GM21576 (cell line): ENCODE results near the gene ESPN.
"Not testable (repeated sequence)": the region's sequence is repeated elsewhere in the genome, so short reads cannot be mapped to it uniquely, and the experiment has no call there.

ENCODE experiments used
- ATAC-seq: cut with Tn5 transposase; IDR thresholded peaks from one replicate; pipeline ENCODE4 v1.9.1; 2021; ENCODE audit warnings: mild to moderate bottlenecking, moderate library complexity; ENCODE audit not compliant: unreplicated experiment

Gene ESPN

DNA sequence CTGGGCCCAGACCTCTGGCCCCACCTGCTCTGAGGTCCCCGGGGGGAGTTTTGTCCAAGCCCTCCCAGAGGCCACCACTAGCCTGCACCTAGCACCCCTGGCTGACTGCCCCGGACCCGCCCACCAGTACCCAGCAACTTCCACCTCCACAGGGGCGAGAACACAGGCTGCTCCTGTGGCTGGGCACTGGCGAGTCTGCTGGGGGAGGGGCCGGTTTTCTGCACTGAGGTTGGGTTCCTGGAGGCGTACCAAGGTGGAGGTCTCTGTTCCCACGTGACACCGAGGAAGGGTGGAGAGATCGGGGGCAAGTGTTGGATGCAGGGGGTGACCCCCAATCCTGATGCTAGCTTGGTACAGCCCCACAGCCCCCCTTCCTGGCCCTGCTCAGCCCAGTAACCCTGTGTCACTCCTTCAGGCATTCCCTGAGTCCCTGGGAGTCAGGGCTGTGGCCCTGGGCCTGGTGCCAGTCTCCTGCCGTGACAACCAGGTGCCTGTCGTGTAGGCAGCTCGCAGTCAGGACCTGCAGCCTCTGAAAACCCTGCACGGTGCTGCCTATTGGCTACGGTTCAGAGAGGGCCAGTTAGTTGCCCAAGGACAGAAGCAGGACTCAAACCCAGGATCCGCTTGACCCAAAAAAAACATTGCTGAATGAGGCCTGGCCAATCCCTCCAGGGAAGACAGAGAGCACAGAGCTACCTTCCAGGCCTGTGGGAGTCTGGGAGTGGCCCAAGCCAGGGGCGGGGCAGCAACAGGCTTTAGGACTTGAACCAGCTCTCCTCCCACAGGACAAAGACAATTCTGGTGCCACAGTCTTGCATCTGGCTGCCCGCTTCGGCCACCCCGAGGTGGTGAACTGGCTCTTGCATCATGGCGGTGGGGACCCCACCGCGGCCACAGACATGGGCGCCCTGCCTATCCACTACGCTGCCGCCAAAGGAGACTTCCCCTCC is 3.1 kb downstream of the ESPN start:
- no peak for ATAC-seq

GRCh38 chr1:6428453-6428852 is 3.9 kb downstream of the ESPN start:
- ATAC-seq = not testable (repeated sequence)

DNA sequence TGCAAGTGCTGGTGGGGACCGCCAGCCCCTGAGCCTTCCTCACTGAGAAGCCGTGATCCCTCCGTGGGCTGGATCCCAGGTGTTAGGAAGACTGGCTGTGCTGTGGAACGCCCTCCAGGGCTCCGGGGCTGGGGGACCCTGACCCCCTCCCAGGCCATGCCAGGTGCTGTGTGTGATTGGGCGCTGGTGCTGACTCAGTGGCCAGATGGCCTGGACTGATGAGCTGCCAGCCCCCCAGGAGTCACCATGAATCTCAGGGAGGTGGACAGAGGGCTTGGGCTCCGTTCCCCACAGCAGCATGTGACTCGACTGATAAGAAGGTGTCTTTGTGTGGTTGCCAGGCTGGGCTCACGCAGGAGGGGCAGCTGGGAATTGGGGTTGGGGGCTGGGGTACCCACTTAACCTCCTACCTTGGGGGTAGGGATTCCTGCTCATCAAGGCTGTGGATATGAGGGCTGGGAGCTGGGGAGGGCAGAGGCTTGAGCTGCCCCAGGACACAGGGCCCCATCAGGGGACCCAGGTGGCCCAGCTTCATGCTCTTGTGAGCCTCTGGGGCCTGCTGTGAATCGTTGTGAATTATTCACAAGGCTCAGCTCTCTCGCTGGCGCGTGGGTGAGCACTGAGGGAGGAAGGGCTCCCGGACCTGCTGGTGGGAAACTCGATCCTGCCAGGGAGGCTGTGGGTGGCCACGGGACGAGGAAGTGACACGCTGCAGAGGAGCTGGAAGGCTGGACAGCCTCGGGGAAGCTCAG is 5.3 kb downstream of the ESPN start:
- not testable (repeated sequence) for ATAC-seq

DNA sequence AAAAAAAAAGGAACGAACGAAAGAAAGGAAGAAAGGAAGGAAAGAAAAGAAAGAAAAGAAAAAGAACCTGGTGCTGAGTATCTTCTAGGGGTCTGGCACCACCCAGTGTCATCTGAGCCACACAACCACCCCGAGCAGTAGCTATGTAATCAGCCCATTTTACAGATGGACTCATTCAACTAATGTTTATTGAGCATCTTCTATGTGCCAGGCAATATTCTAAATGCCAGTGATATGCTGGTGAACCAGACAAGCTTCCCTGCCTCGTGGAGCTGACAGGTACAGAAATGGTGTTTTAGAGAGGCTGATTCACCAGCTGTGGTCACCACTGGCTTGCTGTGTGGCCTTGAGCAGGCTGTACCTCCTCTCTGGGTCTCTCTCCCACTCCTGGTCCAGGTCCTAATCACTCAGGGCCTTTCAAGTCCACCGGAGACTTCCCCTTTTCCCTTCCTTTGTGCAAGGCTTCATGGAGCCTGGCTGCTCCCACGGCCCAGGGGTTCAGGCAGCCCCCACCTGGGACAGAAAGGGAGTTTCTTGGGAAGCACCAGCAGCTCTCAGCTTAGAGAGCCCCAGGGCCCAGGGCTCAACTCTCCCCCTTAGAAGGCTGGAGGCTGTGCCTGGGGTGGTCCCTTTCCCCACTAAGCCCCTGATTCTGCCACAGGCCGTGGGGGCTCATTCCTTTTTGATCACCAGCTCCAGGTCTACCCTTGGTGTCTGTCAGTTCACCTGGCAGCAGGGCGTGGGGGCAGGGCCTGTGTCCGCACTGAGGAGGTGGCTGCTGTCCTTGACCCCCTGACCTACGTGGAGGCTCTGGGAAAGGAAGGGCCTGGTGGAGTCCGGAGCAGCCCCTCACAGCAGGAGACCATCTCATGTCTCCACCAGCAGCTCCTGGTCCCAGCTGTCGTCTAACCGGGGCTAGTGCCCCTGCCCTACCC is 7.3 kb downstream of the ESPN start:
- ATAC-seq = not testable (repeated sequence)

GRCh38 chr1:6434186-6434585 is 9.6 kb downstream of the ESPN start:
- ATAC-seq = no peak

DNA sequence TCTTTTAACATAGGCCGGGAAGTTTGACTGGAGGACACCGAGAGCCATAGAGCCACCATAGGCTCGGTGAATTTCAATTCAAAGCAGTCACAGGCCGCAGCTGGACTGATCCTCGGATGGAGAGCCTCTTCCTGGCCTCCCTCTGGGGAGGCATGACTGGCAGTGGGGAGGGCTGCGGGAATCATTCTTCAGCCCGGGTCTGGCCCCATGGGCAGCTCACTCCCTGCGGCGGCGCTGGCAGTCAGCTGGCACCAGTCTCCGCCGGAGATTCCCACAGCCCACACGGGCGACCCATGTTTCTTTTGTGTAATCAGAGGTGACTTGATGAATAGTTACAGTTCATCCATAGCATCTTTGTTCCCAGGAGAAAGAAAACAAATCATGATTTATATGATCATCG is 10.6 kb downstream of the ESPN start:
- ATAC-seq = no peak

- ATAC-seq = no peak
Measured at GRCh38 chr1:6435547-6435946, 11.0 kb downstream of the ESPN start.

GRCh38 chr1:6436277-6436676 is 11.7 kb downstream of the ESPN start:
- not testable (repeated sequence) for ATAC-seq

GRCh38 chr1:6437012-6437700 is 12.6 kb downstream of the ESPN start:
- ATAC-seq = not testable (repeated sequence)

- no peak for ATAC-seq
Measured at GRCh38 chr1:6438047-6438525, 13.5 kb downstream of the ESPN start.

- ATAC-seq = no peak
Measured at GRCh38 chr1:6440198-6441126, 15.9 kb downstream of the ESPN start.

DNA sequence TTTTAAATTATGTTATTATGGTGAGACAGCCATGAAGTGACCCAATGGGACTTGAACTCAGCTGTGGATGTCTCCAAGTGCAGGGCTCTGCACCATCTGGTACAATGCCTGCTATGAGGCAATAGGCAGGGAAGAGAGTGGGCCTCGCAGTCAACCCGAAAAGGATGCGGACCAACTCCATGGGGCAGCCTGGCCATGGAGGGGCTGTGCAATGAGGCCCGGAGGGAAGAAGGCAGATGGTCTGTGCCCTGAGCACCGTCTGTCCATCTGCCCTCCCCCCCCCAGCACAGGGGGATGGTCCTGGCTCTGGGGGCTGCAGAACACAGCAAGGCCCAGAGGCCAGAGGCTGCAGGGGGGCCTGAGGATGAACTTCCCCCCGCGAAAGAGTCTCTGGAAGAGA is 17.0 kb downstream of the ESPN start:
- no peak for ATAC-seq

DNA sequence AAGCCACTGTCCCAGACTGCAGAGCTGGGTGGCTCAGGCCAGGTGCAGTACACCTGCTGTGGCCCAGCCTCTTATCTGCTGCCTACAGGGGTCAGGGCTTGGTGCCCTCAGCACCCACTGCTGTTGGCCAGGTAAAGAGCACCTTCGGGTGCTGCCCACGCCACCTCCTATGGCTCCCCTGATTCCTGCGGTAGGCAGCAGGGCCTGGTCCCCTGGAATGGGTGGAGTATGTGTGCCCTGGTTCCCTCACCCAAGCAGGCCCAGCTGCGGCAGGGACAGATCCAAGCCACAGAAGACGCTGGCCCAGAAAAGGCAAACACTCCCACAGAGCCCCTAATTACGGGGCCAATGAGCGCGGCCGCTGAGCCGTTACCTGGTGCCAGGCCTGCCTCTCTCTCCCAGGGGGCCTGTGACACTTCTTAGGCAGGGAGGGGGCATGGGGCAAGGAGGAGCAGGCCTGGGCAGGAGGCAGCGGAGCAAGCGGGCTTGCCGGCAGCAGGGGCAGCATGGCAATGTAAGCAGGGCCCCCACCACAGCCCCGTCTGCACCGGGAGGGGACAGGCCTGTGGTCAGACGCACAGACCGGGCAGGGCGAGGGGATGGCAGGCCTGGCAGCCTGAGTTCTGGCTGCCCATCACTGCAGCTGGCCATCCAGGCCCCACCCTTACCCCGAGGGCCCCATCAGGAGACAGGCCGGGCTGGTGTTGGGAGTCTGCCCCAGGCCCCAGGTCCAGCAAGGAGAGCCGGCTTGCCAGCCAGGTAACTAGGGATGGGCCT is 19.0 kb downstream of the ESPN start:
- no peak for ATAC-seq

- ATAC-seq = no peak
Measured at GRCh38 chr1:6444377-6444776, 19.8 kb downstream of the ESPN start.

DNA sequence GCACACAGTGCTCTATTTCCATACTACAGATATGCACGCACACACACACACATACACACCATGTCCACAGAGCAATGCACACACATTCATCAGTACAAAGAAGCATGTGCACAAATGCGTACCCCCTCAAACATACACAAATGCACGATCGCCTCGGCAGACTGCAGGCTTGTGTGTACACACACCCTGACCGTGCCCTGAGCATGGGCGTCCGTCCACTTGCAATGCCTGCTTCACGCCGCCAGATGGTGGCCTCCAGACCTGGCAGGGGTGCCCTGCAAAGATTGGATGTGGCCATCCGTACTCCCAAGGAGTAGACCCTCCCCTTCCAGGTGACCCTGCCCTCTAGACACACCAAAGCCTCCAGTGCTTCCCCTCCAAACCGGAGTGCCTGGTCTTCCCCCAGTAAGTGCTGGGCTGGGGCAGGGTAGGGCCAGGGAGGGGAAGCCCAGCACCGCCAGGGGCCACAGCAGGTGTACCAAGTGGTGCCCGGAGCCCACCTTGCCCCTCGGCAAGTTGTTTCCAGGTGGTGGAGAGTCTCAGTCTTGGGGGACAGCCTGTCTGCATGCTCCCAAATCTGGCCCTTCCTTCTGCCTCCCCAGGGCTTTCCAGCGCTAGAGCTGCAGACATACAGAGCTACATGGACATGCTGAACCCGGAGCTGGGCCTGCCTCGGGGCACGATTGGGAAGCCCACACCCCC is 20.6 kb downstream of the ESPN start:
- ATAC-seq = no peak

DNA sequence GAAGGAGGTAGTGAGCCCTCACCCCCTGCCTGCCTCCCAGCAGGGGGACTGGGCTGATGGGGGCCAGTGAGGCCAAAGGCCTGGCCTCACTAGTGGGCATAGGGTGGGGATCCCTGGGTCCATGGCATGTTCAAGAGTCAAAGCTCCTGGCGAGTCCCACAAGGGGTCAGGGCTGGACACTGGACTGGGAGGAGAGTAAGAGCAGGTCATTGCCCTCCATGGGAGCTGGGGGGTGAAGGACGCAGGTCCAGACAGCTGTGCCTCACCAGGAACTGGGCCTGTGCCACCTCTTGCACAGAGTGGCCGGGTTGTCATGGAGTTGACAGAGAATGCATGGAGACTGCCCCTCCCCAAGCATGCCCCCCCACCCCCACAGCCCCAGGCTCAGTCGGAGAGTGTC is 21.4 kb downstream of the ESPN start:
- not testable (repeated sequence) for ATAC-seq

- ATAC-seq = no peak
Measured at GRCh38 chr1:6446665-6447015, 22.1 kb downstream of the ESPN start.
